IPS-NIHi7 (cell line): Measurements from ENCODE around the gene MPC2.
A peak's percentile ranks its signal among the peaks of the same experiment; 100 is the strongest.
"Not testable (repeated sequence)": the region's sequence is repeated elsewhere in the genome, so short reads cannot be mapped to it uniquely, and the experiment has no call there.

Experiments used
- DNase-seq: peaks from one replicate; pipeline ENCODE4 v3.0.0; 2012; ENCODE audit warnings: mixed read lengths; ENCODE audit errors: extremely low spot score

The MPC2 gene

GRCh38 chr1:167934426-167935215, 2.3 kb downstream of the MPC2 start:
- no peak for DNase-seq

GRCh38 chr1:167933788-167934187, 3.1 kb downstream of the MPC2 start:
- no peak for DNase-seq

- DNase-seq = no peak
These were observed 7.1 kb downstream of the MPC2 start for GRCh38 chr1:167929725-167930124.

GRCh38 chr1:167928919-167929318, 8.0 kb downstream of the MPC2 start:
- not testable (repeated sequence) for DNase-seq

GRCh38 chr1:167928457-167928852, 8.4 kb downstream of the MPC2 start:
- DNase-seq = no peak

- DNase-seq = no peak
These were observed 9.7 kb downstream of the MPC2 start for GRCh38 chr1:167927046-167927754.

GRCh38 chr1:167926486-167926997, 10.3 kb downstream of the MPC2 start:
- peak; percentile 18 for DNase-seq

- DNase-seq = no peak
These were observed 12.2 kb downstream of the MPC2 start for GRCh38 chr1:167924543-167925231.

GRCh38 chr1:167924102-167924501, 12.8 kb downstream of the MPC2 start:
- no peak for DNase-seq

- no peak for DNase-seq
These were observed 13.4 kb downstream of the MPC2 start for GRCh38 chr1:167923324-167924056.

- no peak for DNase-seq
These were observed 14.2 kb downstream of the MPC2 start for GRCh38 chr1:167922611-167923074.

- no peak for DNase-seq
These were observed 14.8 kb downstream of the MPC2 start for GRCh38 chr1:167922023-167922422.

GRCh38 chr1:167916766-167917511, 19.9 kb downstream of the MPC2 start:
- DNase-seq = no peak

GRCh38 chr1:167915569-167915968, 21.3 kb downstream of the MPC2 start:
- DNase-seq = no peak

- no peak for DNase-seq
These were observed 22.9 kb downstream of the MPC2 start, which contains the start of gene ADCY10 for GRCh38 chr1:167913895-167914496. ADCY10 (minus strand) TSS chr1:167914134; CDS start chr1:167905140, 8,994 bp downstream.

- no peak for DNase-seq
These were observed 24.6 kb downstream of the MPC2 start for GRCh38 chr1:167912294-167912693.

- DNase-seq = no peak
These were observed 25.5 kb downstream of the MPC2 start for GRCh38 chr1:167911413-167911812.

- DNase-seq = no peak
These were observed 26.3 kb downstream of the MPC2 start for GRCh38 chr1:167910530-167910929.

GRCh38 chr1:167909691-167910180, 27.1 kb downstream of the MPC2 start:
- no peak for DNase-seq

GRCh38 chr1:167905671-167906070, 31.2 kb downstream of the MPC2 start:
- DNase-seq = no peak
